ENCODE measurements around the gene SYNPO2. TPM values are rescaled to one million over a fixed set of nuclear protein-coding genes. Genes with fewer than 3 reads are reported as not detected.

The SYNPO2 gene
- total and polyA plus RNA-seq, 2 of the 13 experiments (the other 11 are each of a cell fraction or from before 2014, with no cell fraction given): not detected

GRCh38 chr4:119080721-119081541, 192.3 kb downstream of the SYNPO2 start (continued):
- TF ChIP-seq TEAD2 (CRISPR knock-in tag; IDR thresholded peaks at IDR 0.05) (no peak), NR2F2 (IDR thresholded peaks at IDR 0.05; ENCODE audit: borderline replicate concordance, low read depth) (peak; percentile 79), FOXA3 (CRISPR knock-in tag; IDR thresholded peaks at IDR 0.05) (peak; percentile 89), HNF1A (IDR thresholded peaks at IDR 0.05; ENCODE audit: low read depth) (peak; percentile 79; the same call in 1 of the 2 replicates), HNF1A (CRISPR knock-in tag; IDR thresholded peaks at IDR 0.05; ENCODE audit: borderline replicate concordance) (peak; percentile 79; the same call in 1 of the 2 replicates), TRIM22 (IDR thresholded peaks at IDR 0.05) (no peak), ZNF136 (CRISPR knock-in tag; IDR thresholded peaks at IDR 0.05; ENCODE audit: low read depth) (no peak), ZBTB1 (CRISPR knock-in tag; IDR thresholded peaks at IDR 0.05; ENCODE audit: borderline replicate concordance) (no peak), EHMT2 (IDR thresholded peaks at IDR 0.05; ENCODE audit: borderline replicate concordance, low read depth, low read length) (peak; percentile 88; the same call in 1 of the 2 replicates), HOXA5 (CRISPR knock-in tag; IDR thresholded peaks at IDR 0.05) (0 out of 2 replicates have a peak, but pooled peaks have one; percentile 64), ZFYVE20 (CRISPR knock-in tag; IDR thresholded peaks at IDR 0.05; ENCODE audit: borderline replicate concordance, low read depth) (no peak), MAFK (conservative IDR thresholded peaks at IDR 0.05 in 1 of 2, IDR thresholded peaks at IDR 0.05 in 1 of 2; ENCODE audit: low read length in 2 of 2) (peak in 1 of 2 experiments; percentile 32; a peak in 2 of 4 replicates), ZSCAN20 (CRISPR knock-in tag; IDR thresholded peaks at IDR 0.05; ENCODE audit: borderline replicate concordance) (no peak), SETDB1 (CRISPR knock-in tag; IDR thresholded peaks at IDR 0.05; ENCODE audit: borderline replicate concordance) (no peak), ZBED4 (CRISPR knock-in tag; IDR thresholded peaks at IDR 0.05; ENCODE audit: borderline replicate concordance) (no peak), ZFP62 (CRISPR knock-in tag; IDR thresholded peaks at IDR 0.05) (no peak), RXRB (CRISPR knock-in tag; IDR thresholded peaks at IDR 0.05; ENCODE audit: borderline replicate concordance) (peak; percentile 78), MZF1 (CRISPR knock-in tag; IDR thresholded peaks at IDR 0.05; ENCODE audit: borderline replicate concordance) (no peak), NFKBIZ (CRISPR knock-in tag; IDR thresholded peaks at IDR 0.05) (no peak), ZBTB3 (CRISPR knock-in tag; IDR thresholded peaks at IDR 0.05; ENCODE audit: borderline replicate concordance, low read depth) (no peak)

Data from HepG2 (cell line).